Breast epithelium (tissue), 3 donors: ENCODE results near the gene SMYD1.

Experiments used
- POLR2A ChIP-seq: fragments of 450-650 bp; IDR thresholded peaks from one replicate; pipeline ENCODE4 v1.6.1; 2016; ENCODE audit warnings: antibody characterized with exemption, mild to moderate bottlenecking, moderate library complexity
- TF ChIP-seq, protein P1 (sequence below), 3 donors: fragments of 450-650 bp; IDR thresholded peaks; one replicate each; pipeline ENCODE4 v1.5.1; 2016 to 2017; ENCODE audit warnings: antibody characterized with exemption in 3 of 3, mild to moderate bottlenecking in 3 of 3, moderate library complexity in 3 of 3

DNA sequence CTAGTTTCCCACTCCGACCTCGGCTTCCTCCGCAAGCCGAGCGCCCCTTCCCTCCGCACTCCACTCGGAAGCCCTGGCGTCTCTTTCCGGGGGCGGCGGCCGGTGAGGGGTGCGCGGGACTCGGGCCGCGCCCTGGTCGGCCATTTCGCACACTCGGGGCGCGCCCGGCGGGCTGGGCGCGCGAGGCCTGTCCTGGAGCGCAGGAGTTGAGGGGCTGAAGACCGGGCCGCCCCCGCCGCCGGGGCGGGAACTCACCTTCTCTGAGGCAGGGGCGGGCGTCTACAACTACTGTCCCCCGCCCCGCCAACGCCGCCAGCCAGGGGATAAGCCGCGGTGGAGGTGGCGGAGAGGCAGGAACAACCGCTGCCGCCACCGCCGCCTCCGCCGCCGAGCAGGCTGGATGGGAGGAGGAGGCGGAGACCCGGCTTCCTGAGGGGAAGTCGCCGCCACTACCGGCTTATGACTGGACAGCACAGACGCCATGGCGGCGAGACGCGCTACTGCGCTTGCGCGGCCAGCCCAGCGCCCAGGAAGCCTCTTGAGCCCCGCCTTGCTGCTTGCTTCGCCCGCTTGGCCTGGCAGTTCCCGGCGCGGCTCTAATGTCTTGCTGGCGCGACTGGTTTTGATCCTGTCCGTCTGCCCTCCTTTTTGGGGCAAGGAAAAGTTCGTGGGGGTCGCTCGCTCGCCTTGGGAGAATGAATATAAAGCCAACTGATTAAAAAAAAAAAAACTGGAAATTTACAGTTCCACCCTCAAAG, 12.1 kb upstream of the SMYD1 start, which contains the start of gene KRCC1:
- TF ChIP-seq, protein P1, sequence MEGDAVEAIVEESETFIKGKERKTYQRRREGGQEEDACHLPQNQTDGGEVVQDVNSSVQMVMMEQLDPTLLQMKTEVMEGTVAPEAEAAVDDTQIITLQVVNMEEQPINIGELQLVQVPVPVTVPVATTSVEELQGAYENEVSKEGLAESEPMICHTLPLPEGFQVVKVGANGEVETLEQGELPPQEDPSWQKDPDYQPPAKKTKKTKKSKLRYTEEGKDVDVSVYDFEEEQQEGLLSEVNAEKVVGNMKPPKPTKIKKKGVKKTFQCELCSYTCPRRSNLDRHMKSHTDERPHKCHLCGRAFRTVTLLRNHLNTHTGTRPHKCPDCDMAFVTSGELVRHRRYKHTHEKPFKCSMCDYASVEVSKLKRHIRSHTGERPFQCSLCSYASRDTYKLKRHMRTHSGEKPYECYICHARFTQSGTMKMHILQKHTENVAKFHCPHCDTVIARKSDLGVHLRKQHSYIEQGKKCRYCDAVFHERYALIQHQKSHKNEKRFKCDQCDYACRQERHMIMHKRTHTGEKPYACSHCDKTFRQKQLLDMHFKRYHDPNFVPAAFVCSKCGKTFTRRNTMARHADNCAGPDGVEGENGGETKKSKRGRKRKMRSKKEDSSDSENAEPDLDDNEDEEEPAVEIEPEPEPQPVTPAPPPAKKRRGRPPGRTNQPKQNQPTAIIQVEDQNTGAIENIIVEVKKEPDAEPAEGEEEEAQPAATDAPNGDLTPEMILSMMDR (IDR thresholded peaks at IDR 0.05): peak in 2 of 3 donors; percentile 23 to 25
- TF ChIP-seq POLR2A: peak; percentile 94
